Stimulated activated CD4-positive, alpha-beta T cell treated with anti-CD3 and anti-CD28 coated beads, TNF-alpha, amount 100 ng/mL, for 4 hours (primary cell): ENCODE results near the gene PNPT1.
"Not testable (repeated sequence)": the region's sequence is repeated elsewhere in the genome, so short reads cannot be mapped to it uniquely, and the experiment has no call there.

Experiments used
- DNase-seq, 3 experiments: peaks; one replicate each; pipeline ENCODE4 v3.0.0-alpha.2; 2020; ENCODE audit warnings: low read depth in 3 of 3

The PNPT1 gene

DNA sequence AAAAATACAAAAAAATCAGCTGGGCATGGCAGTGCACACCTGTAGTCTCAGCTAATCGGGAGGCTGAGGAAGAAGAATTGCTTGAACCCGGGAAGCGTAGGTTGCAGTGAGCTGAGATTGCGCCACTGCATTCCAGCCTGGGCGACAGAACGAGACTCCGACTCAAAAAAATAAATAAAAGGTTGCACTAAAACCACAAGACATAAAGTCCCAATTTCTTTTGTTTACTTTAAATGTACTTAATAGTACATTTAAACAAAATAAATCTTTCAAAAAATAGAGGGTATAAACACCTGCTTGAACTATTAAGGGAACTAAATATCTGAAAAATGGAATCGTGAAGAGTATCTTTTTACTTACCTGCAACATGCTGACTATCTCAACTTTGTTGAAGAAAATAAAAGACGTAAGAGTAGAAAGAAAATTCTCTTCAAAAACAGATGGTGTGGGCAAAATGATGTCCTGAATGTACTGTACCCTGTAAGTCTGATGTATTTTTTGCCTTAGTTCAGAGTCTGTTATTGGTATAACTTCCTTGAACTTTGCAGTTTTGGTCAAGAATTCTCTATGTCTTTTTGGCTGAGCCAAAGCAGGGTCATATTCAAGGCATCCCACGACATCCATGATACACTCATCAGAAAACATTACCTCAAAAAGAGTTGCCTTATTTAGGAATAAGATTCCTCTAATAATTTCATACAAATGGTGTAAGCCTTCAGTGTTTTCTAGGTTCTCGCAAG lies 95.4 kb downstream of the PNPT1 start:
- DNase-seq: no peak

DNA sequence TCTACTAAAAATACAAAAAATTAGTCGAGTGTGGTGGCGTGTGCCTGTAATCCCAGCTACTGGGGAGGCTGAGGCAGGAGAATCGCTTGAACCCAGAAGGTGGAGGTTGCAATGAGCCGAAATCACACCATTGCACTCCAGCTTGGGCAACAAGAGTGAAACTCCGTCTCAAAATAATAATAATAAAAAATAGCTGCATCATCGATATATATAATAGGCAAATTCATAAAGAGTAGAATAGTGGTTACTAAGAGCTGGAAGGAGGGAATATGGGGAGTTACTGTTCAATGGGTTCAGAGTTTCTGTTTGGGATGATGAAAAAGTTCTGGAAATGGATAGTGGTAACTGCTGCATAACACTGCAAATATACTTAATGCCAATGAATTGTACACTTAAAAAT lies 96.8 kb downstream of the PNPT1 start:
- DNase-seq: not testable (repeated sequence)

DNA sequence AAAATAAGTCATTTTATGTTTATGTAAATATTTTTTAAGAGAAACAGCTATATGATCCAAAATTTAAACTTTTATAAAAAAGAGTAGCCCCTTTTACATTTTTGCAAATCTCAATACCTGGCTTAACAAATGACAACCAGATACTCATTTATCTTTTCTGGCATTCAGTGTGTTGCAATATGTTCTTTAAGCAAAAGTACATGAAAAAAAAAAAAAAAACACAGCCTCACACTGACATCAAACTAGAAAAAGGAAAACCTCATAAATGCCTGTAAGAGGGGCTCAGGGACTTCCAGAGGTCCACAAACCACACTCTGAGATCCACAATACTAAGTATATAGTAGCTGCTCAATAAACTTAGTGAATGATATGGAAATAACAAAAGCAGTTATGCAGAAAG lies 98.1 kb downstream of the PNPT1 start:
- DNase-seq: no peak

DNA sequence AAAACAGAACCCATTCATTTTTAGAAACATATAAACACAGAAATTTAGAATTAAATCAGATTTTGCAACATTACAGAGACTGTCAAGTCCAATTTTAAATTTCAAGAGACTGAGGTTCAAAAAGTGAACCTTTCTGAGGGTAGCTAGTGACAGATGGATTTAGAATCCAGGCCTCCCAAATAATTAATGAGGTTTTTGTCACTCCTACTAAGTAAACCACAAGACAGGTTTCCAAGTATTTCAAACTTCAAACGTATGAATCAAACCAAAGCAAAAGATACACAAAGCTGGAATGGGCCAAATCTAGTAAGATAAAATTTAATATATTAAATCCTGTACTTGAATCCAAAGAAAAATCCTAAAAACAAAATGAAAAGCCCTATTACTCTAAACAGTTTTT lies 101.5 kb downstream of the PNPT1 start:
- no peak for DNase-seq

DNA sequence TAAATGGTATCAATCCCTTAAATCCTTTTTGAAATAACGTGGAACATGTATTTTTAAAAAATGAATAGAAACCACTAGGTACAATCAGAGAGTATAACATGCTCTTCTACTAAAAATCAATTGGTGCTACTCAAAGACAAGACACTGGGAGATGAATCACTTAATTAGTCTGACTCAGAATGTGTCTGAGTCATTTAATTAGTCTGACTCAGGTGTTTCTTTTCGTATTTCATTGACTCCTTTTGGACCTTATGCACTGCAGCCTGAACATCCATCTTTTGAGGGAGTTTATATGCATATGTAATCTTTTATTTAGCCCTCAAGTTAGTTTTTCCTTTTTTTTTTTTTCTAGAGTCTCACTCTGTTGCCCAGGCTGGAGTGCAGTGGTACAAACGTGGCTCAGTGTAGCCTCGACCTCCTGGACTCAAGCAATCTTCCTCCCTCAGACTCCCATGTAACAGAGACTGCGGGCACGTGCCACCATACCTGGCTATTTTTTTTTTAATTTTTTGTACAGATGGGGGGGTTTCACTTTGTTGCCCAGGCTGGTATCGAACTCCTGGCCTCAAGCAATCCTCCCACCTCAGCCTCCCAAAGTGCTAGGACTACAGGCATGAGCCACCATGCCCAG lies 102.7 kb downstream of the PNPT1 start:
- DNase-seq: no peak

DNA sequence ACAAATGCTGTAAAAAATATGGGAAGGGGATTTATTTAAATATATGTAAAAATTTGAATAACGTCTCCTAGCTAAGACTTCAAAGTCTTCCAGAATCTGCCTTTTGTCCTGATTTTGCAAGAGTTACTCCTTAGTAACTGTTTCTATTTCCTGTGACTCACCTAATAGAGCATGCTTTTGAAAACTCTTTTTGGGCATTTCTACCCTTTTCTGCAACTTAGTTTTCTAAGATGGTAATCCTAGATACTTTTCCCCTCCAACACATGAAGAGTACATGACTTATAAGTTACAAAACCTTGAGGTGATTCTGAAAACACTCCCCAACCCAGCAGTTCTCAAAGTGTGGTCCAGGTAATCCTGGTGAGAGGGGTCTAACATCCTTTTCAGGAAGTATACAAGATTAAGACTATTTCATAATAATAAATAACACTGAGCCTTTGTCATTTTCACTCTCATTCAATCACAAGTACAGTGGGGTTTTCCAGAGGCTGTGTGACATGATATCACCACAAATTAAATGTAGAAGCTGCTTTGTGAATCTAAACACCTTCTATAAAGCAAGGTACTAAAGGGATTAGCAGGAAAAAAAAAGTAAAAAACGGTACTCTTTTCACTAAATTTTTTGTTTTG lies 108.1 kb downstream of the PNPT1 start:
- DNase-seq: no peak
